CD4-positive, alpha-beta T cell treated with Interleukin-6 at 100 ng/mL for 8 hours (primary cell): ENCODE results near the gene EIF2AK2.
A peak's percentile ranks its signal among the peaks of the same experiment; 100 is the strongest.

ENCODE experiments used
- DNase-seq: peaks from one replicate; pipeline ENCODE4 v3.0.0-alpha.2; 2020; ENCODE audit warnings: mixed read lengths, low spot score

Gene EIF2AK2

DNA sequence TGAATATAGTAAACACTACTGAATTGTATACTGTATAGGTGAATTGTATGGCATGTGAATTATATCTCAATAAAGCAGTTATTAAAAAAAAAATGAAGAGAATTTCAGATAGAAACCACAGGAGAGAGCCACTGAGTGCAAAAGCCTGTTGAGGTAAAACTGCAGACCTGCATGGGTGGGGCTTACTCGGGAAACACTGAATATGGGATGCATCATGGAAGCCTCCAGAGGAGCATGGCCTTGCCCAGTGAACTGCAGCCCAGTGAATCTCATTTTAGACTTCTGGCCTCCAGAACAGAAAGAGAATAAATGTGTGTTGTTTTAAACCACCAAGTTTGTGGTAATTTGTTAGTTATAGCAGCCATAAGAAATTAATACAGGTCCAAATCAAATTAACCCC lies 56.7 kb downstream of the EIF2AK2 start:
- no peak for DNase-seq

GRCh38 chr2:37098416-37099118 lies 58.2 kb downstream of the EIF2AK2 start:
- DNase-seq, result no peak

DNA sequence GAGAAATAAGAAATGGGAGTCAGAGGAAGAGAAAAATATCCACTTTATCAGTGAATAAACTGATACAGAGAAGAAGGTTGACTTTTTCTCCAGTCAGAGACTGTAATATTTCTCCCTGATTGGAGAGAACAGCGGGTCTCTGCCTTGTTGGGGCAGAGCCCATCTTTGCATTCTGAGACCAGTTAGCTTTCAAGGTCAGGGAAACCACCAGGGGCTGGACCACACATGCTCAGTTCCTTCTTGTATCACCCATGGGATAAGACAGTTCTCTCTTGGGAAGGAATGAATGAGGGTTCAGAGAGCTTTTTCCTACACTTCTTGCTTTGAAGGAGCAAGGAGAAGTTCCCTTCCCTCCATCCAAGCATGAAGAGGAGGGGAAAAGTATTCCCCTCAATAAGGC lies 60.2 kb downstream of the EIF2AK2 start:
- no peak for DNase-seq

DNA sequence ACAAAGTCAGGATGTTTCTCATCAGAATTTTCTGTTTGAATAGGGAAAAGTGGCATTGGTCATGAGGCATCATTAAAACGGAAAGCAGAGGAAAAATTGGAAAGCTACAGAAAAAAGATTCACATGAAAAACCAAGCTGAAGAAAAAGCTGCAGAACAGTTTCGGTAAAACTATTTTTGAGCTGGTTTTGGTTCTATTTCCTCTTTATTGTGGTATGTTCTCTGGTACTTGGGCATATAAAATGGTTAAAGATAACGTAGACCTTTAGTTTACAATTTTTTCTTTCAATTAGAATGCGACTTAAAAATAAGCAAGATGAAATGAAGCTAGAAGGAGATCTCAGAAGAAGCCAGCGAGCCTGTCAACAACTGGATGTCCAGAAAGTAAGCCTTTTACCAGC lies 64.9 kb downstream of the EIF2AK2 start:
- DNase-seq, result no peak

- DNase-seq, result no peak
Observed at GRCh38 chr2:37090019-37090477, 66.7 kb downstream of the EIF2AK2 start.

DNA sequence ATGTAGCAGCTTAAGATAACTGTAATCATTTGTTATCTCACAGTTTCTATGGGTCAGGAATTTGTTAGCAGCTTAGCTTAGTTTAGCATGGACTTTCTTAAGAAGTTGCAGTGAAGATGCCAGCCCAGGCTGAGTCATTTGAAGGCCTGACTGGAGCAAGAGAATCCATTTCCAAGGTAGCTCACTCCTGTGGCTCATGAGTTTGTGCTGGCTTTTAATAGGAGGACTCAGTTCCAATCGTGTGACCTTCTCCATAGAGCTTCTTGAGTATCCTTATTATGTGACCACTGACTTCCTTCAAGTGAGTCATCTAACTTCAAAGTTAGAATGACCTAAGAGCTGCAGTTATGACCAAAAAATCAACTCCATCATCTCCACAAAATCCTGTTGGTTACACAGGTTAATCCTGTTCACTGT lies 71.0 kb downstream of the EIF2AK2 start:
- DNase-seq, result no peak

GRCh38 chr2:37084797-37085196 lies 72.0 kb downstream of the EIF2AK2 start:
- no peak for DNase-seq

GRCh38 chr2:37083873-37084794 lies 72.6 kb downstream of the EIF2AK2 start, which contains the start of the genes GPATCH11 and HEATR5B:
TSS of gene GPATCH11 (plus strand) at chr2:37084518. CDS start at chr2:37088382, 3,864 bp downstream.
TSS of gene HEATR5B (minus strand) at chr2:37084372. CDS start at chr2:37083414, 958 bp downstream.
- peak; percentile 95 for DNase-seq

DNA sequence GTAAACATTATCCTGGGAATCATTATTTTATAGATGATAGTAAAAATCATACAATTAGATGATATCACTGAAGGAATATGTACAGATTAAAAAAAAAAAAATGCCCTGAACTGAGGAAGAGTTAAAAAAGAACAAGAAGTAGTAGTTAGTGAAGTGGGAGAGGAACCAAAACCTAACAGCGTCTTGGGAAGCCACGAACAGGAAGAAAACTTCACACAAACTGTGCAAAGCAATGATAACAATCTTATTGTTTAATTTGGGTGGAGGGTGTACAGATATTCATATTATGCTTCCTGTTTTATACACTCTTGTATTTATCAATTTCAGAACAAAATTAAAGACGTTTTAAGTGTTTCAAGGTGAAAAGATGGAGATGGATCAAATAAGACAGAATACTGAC lies 76.1 kb downstream of the EIF2AK2 start:
- peak; percentile 5 for DNase-seq

DNA sequence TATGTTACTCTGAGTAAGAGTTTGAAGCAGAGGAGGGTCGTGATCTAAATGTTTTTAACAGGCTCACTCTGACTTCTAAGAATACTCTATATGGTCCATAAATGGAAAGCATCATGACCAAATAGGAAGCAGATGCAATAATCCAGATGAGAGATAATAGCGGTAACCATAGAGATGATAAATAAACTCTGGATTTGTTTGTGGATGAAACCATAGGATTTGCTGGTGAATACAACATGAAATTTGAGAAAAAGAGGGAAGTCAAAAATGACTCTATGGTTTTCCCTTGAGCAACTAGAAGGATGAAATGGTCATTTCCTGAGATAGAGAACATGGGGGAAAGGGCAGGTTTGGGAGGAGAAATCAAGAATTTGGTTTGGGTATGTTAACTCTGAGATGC lies 76.5 kb downstream of the EIF2AK2 start:
- DNase-seq, result no peak

- no peak for DNase-seq
Observed at GRCh38 chr2:37070931-37071330, 85.8 kb downstream of the EIF2AK2 start.

DNA sequence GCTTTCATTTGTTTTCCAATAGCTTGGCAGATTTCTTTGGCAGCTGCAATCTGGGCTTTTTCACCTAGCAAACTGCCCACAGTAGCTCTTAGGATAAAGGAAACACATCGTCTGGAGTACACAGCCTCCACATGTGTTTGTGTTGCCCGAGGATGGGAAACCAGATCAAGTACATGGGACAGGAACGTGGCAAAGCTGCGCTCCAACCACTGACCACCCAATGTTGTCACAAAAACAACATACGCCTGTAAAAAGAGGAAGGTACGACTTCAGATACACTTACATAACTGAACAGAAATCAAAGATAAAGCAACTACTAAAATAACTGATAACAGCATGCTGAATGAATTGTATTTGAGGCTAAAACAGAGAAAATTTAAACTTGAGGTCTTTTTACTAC lies 88.1 kb downstream of the EIF2AK2 start:
- no peak for DNase-seq

GRCh38 chr2:37061776-37062175 lies 95.0 kb downstream of the EIF2AK2 start:
- no peak for DNase-seq

- no peak for DNase-seq
Observed at GRCh38 chr2:37061013-37061711, 95.6 kb downstream of the EIF2AK2 start.

- DNase-seq, result no peak
Observed at GRCh38 chr2:37060446-37060845, 96.3 kb downstream of the EIF2AK2 start.

GRCh38 chr2:37059841-37060240 lies 96.9 kb downstream of the EIF2AK2 start:
- DNase-seq, result no peak

- no peak for DNase-seq
Observed at GRCh38 chr2:37052600-37053332, 104.0 kb downstream of the EIF2AK2 start.
